ENCODE measurements around the gene RHOA. TPM values are rescaled to one million over a fixed set of nuclear protein-coding genes. Genes with fewer than 3 reads are reported as not detected.

RHOA gene
- total RNA-seq, 1 donor from 2014 or later: 538 TPM

DNA sequence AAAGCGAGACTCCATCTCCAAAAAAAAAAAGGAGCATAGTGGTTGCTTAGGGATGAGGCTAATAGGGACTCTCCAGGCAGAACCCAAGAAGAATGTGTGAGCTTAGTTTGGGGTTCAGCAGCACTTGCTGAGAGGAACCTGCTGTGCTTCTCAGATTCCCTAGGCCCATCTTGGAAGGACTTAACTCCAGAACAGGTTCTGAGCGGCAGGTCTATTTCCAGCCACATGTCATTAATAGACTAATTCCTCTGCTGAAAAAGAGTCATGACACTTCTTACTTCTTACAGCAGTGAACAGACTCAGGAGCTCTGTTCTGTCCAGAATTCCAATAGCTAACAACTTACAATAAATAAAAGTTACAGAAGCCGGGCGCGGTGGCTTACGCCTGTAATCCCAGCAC is 22.5 kb downstream of the RHOA start:
- no peak overlapping the region for H3K9ac ChIP-seq (ENCODE audit: low read length)
- H3K36me3 ChIP-seq (ENCODE audit: insufficient read depth, low read length): peaks cover 6% of the 10 kb centered on the region
- H3K27ac ChIP-seq (ENCODE audit: low read depth, low read length): no peak overlapping the region
- peaks cover 9% of the 10 kb centered on the region for H3K36me3 Mint-ChIP-seq (ENCODE audit: low read depth, unreplicated experiment)
- no peak for FAIRE-seq
- no peak overlapping the region for H3K27ac Mint-ChIP-seq (ENCODE audit: unreplicated experiment)
- H3K27me3 Mint-ChIP-seq (ENCODE audit: low read depth, unreplicated experiment): no peaks in the 10 kb centered on the region
- no peak overlapping the region for H2AFZ ChIP-seq (ENCODE audit: low read depth, low read length)
- peaks cover 94% of the 10 kb centered on the region for H3K79me2 ChIP-seq (ENCODE audit: insufficient read depth, low read length)
- peaks cover 20% of the 10 kb centered on the region for H3K4me1 Mint-ChIP-seq (ENCODE audit: low read depth, unreplicated experiment)
- H4K20me1 ChIP-seq (ENCODE audit: insufficient read depth, low read length): peaks cover 91% of the 10 kb centered on the region
- H3K9me3 Mint-ChIP-seq (ENCODE audit: unreplicated experiment): no peaks in the 10 kb centered on the region
- H3K4me2 ChIP-seq (ENCODE audit: low read length): no peak overlapping the region
- no peaks in the 10 kb centered on the region for H3K27me3 ChIP-seq (ENCODE audit: insufficient read depth, low read length)
- no peaks in the 10 kb centered on the region for H3K9me3 ChIP-seq (ENCODE audit: insufficient read depth, low read depth, low read length)
- H3K4me3 Mint-ChIP-seq (ENCODE audit: unreplicated experiment): no peak overlapping the region
- TF ChIP-seq CTCF (IDR thresholded peaks at IDR 0.05; ENCODE audit: insufficient read depth, low read depth, low read length) (no peak), EZH2 (IDR thresholded peaks at IDR 0.05; ENCODE audit: insufficient read depth, low read length) (no peak)
- H3K4me3 ChIP-seq (ENCODE audit: insufficient read depth, low read depth, low read length): no peak overlapping the region
- peaks cover 11% of the 10 kb centered on the region for H3K4me1 ChIP-seq (ENCODE audit: insufficient read depth, low read length)
- no peak for DNase-seq (ENCODE audit: low read depth)

DNA sequence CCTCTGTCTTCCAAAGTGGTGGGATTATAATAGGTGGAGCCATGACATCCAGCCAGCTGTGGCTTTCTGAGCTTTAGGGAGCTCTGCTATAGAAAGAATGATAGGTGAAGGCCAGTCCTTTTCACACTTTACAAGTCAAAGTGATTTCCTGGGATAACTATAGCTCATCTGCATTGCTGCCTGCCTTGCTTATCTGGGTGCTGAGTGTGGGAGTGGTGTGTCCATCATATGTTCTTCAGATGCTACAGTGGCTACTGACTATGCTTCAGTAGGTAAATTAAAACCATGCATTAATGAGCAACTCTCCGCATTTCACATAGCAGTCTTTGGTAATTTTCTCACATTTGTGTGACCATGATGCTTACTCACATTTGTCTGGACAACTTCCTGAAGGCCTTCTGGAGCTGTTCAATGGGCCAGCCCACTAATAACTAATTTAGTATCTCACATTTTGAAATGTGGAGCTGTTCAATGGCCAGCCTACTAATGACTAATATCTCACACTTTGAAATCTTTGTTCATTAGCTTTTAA is 23.4 kb downstream of the RHOA start:
- Histone ChIP-seq H3K36me3 (ENCODE audit: insufficient read depth, low read length) (peaks cover 6% of the 10 kb centered on the region), H3K27me3 (ENCODE audit: insufficient read depth, low read length) (no peaks in the 10 kb centered on the region), H2AFZ (ENCODE audit: low read depth, low read length) (no peak overlapping the region), H3K27ac (ENCODE audit: low read depth, low read length) (no peak overlapping the region), H3K4me1 (ENCODE audit: insufficient read depth, low read length) (peaks cover 11% of the 10 kb centered on the region), H3K4me3 (ENCODE audit: insufficient read depth, low read depth, low read length) (no peak overlapping the region), H3K79me2 (ENCODE audit: insufficient read depth, low read length) (peaks cover 98% of the 10 kb centered on the region), H3K9ac (ENCODE audit: low read length) (no peak overlapping the region), H3K4me2 (ENCODE audit: low read length) (no peak overlapping the region), H3K9me3 (ENCODE audit: insufficient read depth, low read depth, low read length) (no peaks in the 10 kb centered on the region), H4K20me1 (ENCODE audit: insufficient read depth, low read length) (peaks cover 95% of the 10 kb centered on the region)
- no peaks in the 10 kb centered on the region for H3K9me3 Mint-ChIP-seq (ENCODE audit: unreplicated experiment)
- no peaks in the 10 kb centered on the region for H3K27me3 Mint-ChIP-seq (ENCODE audit: low read depth, unreplicated experiment)
- no peak overlapping the region for H3K4me3 Mint-ChIP-seq (ENCODE audit: unreplicated experiment)
- peaks cover 19% of the 10 kb centered on the region for H3K4me1 Mint-ChIP-seq (ENCODE audit: low read depth, unreplicated experiment)
- DNase-seq (ENCODE audit: low read depth): peak; percentile 59
- H3K36me3 Mint-ChIP-seq (ENCODE audit: low read depth, unreplicated experiment): peaks cover 12% of the 10 kb centered on the region
- peak overlapping the region; percentile 75 for H3K27ac Mint-ChIP-seq (ENCODE audit: unreplicated experiment)
- FAIRE-seq: no peak
- TF ChIP-seq CTCF (IDR thresholded peaks at IDR 0.05; ENCODE audit: insufficient read depth, low read depth, low read length) (no peak), EZH2 (IDR thresholded peaks at IDR 0.05; ENCODE audit: insufficient read depth, low read length) (no peak)

- peaks cover 11% of the 10 kb centered on the region for H3K4me1 ChIP-seq (ENCODE audit: insufficient read depth, low read length)
- H3K4me2 ChIP-seq (ENCODE audit: low read length): no peak overlapping the region
- no peak for FAIRE-seq
- H3K4me1 Mint-ChIP-seq (ENCODE audit: low read depth, unreplicated experiment): peaks cover 20% of the 10 kb centered on the region
- peaks cover 95% of the 10 kb centered on the region for H4K20me1 ChIP-seq (ENCODE audit: insufficient read depth, low read length)
- no peak overlapping the region for H3K27ac ChIP-seq (ENCODE audit: low read depth, low read length)
- no peaks in the 10 kb centered on the region for H3K9me3 Mint-ChIP-seq (ENCODE audit: unreplicated experiment)
- H3K27me3 ChIP-seq (ENCODE audit: insufficient read depth, low read length): no peaks in the 10 kb centered on the region
- TF ChIP-seq CTCF (IDR thresholded peaks at IDR 0.05; ENCODE audit: insufficient read depth, low read depth, low read length) (no peak), EZH2 (IDR thresholded peaks at IDR 0.05; ENCODE audit: insufficient read depth, low read length) (no peak)
- no peak overlapping the region for H3K9ac ChIP-seq (ENCODE audit: low read length)
- H3K9me3 ChIP-seq (ENCODE audit: insufficient read depth, low read depth, low read length): no peaks in the 10 kb centered on the region
- H3K36me3 ChIP-seq (ENCODE audit: insufficient read depth, low read length): peaks cover 6% of the 10 kb centered on the region
- no peaks in the 10 kb centered on the region for H3K27me3 Mint-ChIP-seq (ENCODE audit: low read depth, unreplicated experiment)
- H3K79me2 ChIP-seq (ENCODE audit: insufficient read depth, low read length): peaks cover 98% of the 10 kb centered on the region
- peaks cover 12% of the 10 kb centered on the region for H3K36me3 Mint-ChIP-seq (ENCODE audit: low read depth, unreplicated experiment)
- H3K4me3 ChIP-seq (ENCODE audit: insufficient read depth, low read depth, low read length): no peak overlapping the region
- no peak overlapping the region for H2AFZ ChIP-seq (ENCODE audit: low read depth, low read length)
- no peak overlapping the region for H3K4me3 Mint-ChIP-seq (ENCODE audit: unreplicated experiment)
- peak overlapping the region; percentile 44 for H3K27ac Mint-ChIP-seq (ENCODE audit: unreplicated experiment)
- DNase-seq (ENCODE audit: low read depth): no peak
Measured at GRCh38 chr3:49387721-49388120, 24.1 kb downstream of the RHOA start.

Data from astrocyte (in vitro differentiated cells and primary cell).